Lower lobe of right lung (tissue), 2 donors: ENCODE results near the gene CDKN2AIP. TPM values are rescaled to one million over a fixed set of nuclear protein-coding genes. Genes with fewer than 3 reads are reported as not detected.

Experiments used
- ATAC-seq, 2 donors: fragments of 200-7000 bp; cut with Tn5 transposase; one replicate each; pipeline ENCODE4 v1.9.1; 2020 to 2022; ENCODE audit warnings: mild to moderate bottlenecking in 2 of 2, moderate library complexity in 2 of 2
- DNase-seq: peaks from one replicate; pipeline ENCODE4 v3.0.0-alpha.2; 2020
- H3K27ac ChIP-seq: fragments of 200-600 bp; one replicate; pipeline ENCODE4 v1.8.0; 2022
- H3K27me3 ChIP-seq: fragments of 200-600 bp; one replicate; pipeline ENCODE4 v1.8.0; 2022; ENCODE audit warnings: low read depth
- H3K36me3 ChIP-seq: fragments of 200-600 bp; one replicate; pipeline ENCODE4 v1.8.0; 2022; ENCODE audit warnings: mild to moderate bottlenecking
- H3K4me1 ChIP-seq: fragments of 200-600 bp; one replicate; pipeline ENCODE4 v1.8.0; 2022
- H3K4me3 ChIP-seq: fragments of 200-600 bp; one replicate; pipeline ENCODE4 v1.8.0; 2022; ENCODE audit warnings: mild to moderate bottlenecking
- H3K9me3 ChIP-seq: fragments of 200-600 bp; one replicate; pipeline ENCODE4 v1.8.0; 2022
- intact Hi-C: fragments of 100-400 bp; cut with DNase I; formaldehyde crosslinking; loops from one replicate; pipeline ENCODE4 v1.11.0; 2022
- total RNA-seq: library from RNA; stranded (reverse); fragmentation: NEBNext Ultra II Directional; extraction: Animal tissue kit (Norgen Biotek cat#: 25700); gene quantifications from one replicate; pipeline ENCODE4 v1.2.1, GENCODE V29; 2021
- TF ChIP-seq, protein P1 (sequence below): fragments of 200-600 bp; IDR thresholded peaks from one replicate; pipeline ENCODE4 v1.8.0; 2022; ENCODE audit warnings: antibody characterized with exemption, mild to moderate bottlenecking
- donor health status: DM: no; HTN: yes; CAD: no; lungs with severe emphysema.

CDKN2AIP gene
- total RNA-seq, 1 donor from 2014 or later: 15.4 TPM

DNA sequence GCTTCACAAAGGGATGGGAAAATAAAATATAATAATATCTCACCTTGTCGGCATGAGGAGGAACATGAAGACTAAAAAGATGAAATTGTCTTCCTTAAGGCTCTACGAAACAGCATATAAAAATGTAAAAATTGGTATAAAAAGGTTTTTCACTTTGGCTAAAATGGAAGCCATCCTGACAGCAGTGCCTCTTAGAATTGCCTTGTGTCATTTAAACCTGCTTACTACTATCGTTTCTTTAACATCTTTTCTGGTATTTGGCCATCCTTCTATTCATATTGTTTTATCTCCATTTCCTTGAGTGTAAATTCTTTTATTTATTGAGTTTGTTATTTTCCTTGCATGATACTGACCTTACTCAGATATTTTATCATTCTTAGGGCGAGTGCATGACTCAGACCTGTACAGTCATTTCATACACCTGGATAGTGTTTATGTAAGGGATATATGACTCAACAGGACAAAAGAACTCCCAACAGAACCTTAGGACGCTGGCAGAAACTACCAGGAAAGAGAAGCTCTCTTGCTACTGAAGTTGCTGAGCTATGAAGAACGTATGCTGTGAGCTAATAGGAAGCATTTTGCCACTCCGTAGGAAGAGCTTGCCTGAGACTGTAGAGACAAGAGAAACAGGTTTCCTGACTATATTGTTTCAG, 5.8 kb upstream of the CDKN2AIP start:
- Histone ChIP-seq H3K36me3 (no peaks in the 10 kb centered on the region), H3K4me1 (peaks cover 6% of the 10 kb centered on the region), H3K9me3 (no peaks in the 10 kb centered on the region), H3K27ac (no peak overlapping the region), H3K27me3 (no peaks in the 10 kb centered on the region), H3K4me3 (no peak overlapping the region)
- ATAC-seq (peak; percentile 76 to 87), DNase-seq (no peak)
- TF ChIP-seq, protein P1, sequence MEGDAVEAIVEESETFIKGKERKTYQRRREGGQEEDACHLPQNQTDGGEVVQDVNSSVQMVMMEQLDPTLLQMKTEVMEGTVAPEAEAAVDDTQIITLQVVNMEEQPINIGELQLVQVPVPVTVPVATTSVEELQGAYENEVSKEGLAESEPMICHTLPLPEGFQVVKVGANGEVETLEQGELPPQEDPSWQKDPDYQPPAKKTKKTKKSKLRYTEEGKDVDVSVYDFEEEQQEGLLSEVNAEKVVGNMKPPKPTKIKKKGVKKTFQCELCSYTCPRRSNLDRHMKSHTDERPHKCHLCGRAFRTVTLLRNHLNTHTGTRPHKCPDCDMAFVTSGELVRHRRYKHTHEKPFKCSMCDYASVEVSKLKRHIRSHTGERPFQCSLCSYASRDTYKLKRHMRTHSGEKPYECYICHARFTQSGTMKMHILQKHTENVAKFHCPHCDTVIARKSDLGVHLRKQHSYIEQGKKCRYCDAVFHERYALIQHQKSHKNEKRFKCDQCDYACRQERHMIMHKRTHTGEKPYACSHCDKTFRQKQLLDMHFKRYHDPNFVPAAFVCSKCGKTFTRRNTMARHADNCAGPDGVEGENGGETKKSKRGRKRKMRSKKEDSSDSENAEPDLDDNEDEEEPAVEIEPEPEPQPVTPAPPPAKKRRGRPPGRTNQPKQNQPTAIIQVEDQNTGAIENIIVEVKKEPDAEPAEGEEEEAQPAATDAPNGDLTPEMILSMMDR: no peak
- intact Hi-C loops: no loop called here

DNA sequence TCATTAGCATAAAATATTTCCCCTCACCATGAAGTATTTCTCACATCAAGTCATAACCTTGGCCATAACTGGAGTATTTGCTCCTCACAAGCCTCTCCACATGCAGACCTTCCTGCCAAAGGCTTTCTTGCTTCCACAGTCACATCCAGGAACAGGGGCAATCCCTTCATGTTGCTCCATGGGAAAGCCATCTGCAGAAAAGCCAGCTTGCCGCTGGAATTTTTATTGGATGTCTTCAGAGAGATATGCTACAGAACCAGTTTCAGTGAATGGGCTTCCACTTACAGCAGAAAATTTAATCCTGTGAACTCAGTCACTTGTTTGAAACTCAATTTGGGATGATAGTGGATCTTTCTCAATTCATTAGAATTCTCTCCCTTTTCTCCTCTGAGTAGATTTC, 3.2 kb upstream of the CDKN2AIP start:
- no peak for DNase-seq
- intact Hi-C loops: no loop called here
- peaks cover 5% of the 10 kb centered on the region for H3K36me3 ChIP-seq

DNA sequence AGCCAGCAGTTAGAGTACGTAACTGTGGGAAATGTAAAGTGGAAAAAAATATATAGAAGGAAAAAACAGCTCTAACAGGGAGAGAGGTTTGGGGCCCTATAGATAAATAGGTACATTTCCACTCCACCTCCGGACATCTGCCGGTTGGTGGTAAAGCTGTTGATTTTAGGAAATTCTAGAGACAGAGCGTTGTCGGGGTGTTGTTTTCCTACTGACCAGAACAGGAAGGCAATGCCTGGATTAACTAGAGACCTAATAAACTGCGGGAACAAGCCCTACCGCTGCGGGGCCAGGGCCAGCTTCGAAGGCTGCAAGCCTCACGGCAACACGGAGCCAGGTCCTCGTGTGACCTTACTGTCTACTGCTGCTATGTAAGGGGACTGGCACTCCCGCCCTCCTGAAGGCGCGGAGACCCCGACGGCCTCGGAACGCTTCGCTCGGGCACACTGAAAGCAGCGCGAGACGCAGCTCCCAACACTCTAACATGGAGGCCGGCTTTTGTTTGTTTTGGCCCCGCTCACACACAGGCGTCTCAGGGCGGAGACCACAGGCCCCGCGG, 702 bp upstream of the CDKN2AIP start:
- intact Hi-C loops: no loop called here
- H3K4me3 ChIP-seq: peak overlapping the region; percentile 93
- peak overlapping the region; percentile 97 for H3K27ac ChIP-seq
- H3K9me3 ChIP-seq: no peaks in the 10 kb centered on the region
- H3K4me1 ChIP-seq: peaks cover 41% of the 10 kb centered on the region
- H3K36me3 ChIP-seq: peaks cover 30% of the 10 kb centered on the region
- DNase-seq (no peak), ATAC-seq (no peak)
- TF ChIP-seq, protein P1: no peak
- no peaks in the 10 kb centered on the region for H3K27me3 ChIP-seq

More for the DNA sequence above, 3.2 kb upstream of the CDKN2AIP start:
- H3K4me1 ChIP-seq: peaks cover 16% of the 10 kb centered on the region
- TF ChIP-seq, protein P1: no peak
- no peaks in the 10 kb centered on the region for H3K27me3 ChIP-seq
- no peak for ATAC-seq
- H3K9me3 ChIP-seq: no peaks in the 10 kb centered on the region
- H3K27ac ChIP-seq: no peak overlapping the region
- no peak overlapping the region for H3K4me3 ChIP-seq

DNA sequence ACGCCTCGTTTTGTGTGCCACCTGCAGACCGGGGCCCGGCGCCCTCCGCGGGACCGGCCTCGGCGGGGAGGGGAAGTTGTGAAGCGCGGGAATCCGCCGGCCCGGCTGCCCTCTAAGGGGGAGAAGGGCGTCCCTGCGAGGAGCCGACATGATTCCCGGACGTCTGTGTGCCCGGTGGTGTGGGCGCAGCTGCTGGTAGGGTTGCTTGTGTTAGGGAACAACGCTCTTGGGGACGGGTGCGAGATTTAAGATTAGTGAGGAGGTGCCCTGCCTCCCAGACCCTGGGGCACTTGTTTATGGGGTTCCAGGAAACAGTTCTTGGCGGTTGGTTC, 627 bp downstream of the CDKN2AIP start:
- H3K27ac ChIP-seq: peak overlapping the region; percentile 97
- H3K4me3 ChIP-seq: peak overlapping the region; percentile 93
- H3K4me1 ChIP-seq: peaks cover 47% of the 10 kb centered on the region
- peak; percentile 41 for ATAC-seq
- TF ChIP-seq, protein P1: no peak
- intact Hi-C loops: no loop called here
- H3K36me3 ChIP-seq: peaks cover 42% of the 10 kb centered on the region
- no peaks in the 10 kb centered on the region for H3K9me3 ChIP-seq
- no peaks in the 10 kb centered on the region for H3K27me3 ChIP-seq
- peak; percentile 72 for DNase-seq

DNA sequence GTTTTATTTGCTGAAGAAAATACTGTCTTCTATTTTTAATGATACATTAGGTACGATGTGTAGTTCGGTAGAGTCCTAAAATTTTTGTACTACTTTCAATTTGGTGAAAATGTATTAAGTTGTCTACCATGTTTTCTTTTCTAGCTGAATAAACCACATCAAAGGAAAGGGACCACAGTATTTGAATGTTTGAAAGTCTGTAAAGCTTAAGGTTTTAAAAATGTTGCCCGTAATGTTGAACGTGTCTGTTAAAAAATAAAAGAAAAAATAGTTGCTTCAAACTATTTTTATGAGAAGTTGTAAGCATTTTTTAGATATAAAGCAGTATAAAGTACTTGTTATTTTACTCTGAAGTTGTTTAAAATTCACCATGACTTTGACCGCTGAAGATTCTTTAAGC, 3.2 kb downstream of the CDKN2AIP start:
- TF ChIP-seq, protein P1: no peak
- ATAC-seq (no peak), DNase-seq (no peak)
- H3K27ac ChIP-seq: no peak overlapping the region
- H3K36me3 ChIP-seq: peaks cover 61% of the 10 kb centered on the region
- H3K4me3 ChIP-seq: no peak overlapping the region
- peaks cover 47% of the 10 kb centered on the region for H3K4me1 ChIP-seq
- intact Hi-C loops: no loop called here
- H3K27me3 ChIP-seq: no peaks in the 10 kb centered on the region
- H3K9me3 ChIP-seq: no peaks in the 10 kb centered on the region
